ENCODE data around the gene PATZ1.

GRCh38 chr22:31278151-31278621, 68.0 kb downstream of the PATZ1 start:
- TF ChIP-seq, protein P1, sequence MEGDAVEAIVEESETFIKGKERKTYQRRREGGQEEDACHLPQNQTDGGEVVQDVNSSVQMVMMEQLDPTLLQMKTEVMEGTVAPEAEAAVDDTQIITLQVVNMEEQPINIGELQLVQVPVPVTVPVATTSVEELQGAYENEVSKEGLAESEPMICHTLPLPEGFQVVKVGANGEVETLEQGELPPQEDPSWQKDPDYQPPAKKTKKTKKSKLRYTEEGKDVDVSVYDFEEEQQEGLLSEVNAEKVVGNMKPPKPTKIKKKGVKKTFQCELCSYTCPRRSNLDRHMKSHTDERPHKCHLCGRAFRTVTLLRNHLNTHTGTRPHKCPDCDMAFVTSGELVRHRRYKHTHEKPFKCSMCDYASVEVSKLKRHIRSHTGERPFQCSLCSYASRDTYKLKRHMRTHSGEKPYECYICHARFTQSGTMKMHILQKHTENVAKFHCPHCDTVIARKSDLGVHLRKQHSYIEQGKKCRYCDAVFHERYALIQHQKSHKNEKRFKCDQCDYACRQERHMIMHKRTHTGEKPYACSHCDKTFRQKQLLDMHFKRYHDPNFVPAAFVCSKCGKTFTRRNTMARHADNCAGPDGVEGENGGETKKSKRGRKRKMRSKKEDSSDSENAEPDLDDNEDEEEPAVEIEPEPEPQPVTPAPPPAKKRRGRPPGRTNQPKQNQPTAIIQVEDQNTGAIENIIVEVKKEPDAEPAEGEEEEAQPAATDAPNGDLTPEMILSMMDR (IDR thresholded peaks at IDR 0.05): no peak
- no peak for TF ChIP-seq POLR2A (IDR thresholded peaks at IDR 0.05)
